Peyer's patch (tissue), 4 donors: ENCODE results near the gene SLC39A11.

ENCODE experiments used
- CTCF ChIP-seq, 6 experiments: fragments of 450-650 bp in 4 of 6; fragments of 200-600 bp in 2 of 6; sonication (generic) in 1 of 6; IDR thresholded peaks; one replicate each; pipeline ENCODE4 v1.5.1; 2017 to 2019; ENCODE audit warnings: antibody characterized with exemption in 6 of 6, mild to moderate bottlenecking in 3 of 6, moderate library complexity in 1 of 6
- POLR2A ChIP-seq, 2 donors: fragments of 450-650 bp; IDR thresholded peaks; one replicate each; pipeline ENCODE4 v1.5.1; 2017; ENCODE audit warnings: antibody characterized with exemption in 2 of 2, mild to moderate bottlenecking in 2 of 2, moderate library complexity in 2 of 2

GRCh38 chr17:72916991-72917390 lies 175.5 kb downstream of the SLC39A11 start:
- no peak for TF ChIP-seq CTCF (IDR thresholded peaks at IDR 0.05)
- no peak for TF ChIP-seq POLR2A (IDR thresholded peaks at IDR 0.05)
